Islet of Langerhans (tissue), 1 donor: Measurements from ENCODE around the gene KRTAP5-1.

Source experiments
- FAIRE-seq: peaks from one replicate; lab custom pipeline; 2011; peaks lifted over from hg19 to GRCh38; lab: Jason Lieb, UNC

Gene KRTAP5-1

DNA sequence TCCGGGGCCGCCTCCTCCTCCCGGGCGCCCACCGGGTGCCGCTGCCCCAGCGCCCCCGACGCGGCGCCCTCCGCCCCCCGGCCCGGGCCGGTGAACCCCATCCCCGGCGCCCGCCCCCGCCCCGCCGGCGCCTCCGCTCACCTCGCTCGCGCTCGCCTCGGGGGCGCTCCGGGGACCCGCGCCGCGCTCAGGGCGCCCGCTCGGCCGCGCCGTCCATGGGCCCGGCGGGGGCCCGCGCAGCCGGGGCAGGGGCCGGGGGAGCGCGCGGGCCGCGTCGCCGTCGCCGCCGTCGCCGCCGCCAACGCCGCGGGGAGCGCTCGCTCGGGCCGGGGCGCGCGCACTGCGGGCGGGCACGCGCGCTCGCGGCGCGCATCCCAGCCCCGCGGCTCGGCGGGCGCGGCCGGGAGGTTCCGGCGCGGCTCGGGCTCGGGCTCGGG is 13.3 kb downstream of the KRTAP5-1 start:
- no peak for FAIRE-seq

DNA sequence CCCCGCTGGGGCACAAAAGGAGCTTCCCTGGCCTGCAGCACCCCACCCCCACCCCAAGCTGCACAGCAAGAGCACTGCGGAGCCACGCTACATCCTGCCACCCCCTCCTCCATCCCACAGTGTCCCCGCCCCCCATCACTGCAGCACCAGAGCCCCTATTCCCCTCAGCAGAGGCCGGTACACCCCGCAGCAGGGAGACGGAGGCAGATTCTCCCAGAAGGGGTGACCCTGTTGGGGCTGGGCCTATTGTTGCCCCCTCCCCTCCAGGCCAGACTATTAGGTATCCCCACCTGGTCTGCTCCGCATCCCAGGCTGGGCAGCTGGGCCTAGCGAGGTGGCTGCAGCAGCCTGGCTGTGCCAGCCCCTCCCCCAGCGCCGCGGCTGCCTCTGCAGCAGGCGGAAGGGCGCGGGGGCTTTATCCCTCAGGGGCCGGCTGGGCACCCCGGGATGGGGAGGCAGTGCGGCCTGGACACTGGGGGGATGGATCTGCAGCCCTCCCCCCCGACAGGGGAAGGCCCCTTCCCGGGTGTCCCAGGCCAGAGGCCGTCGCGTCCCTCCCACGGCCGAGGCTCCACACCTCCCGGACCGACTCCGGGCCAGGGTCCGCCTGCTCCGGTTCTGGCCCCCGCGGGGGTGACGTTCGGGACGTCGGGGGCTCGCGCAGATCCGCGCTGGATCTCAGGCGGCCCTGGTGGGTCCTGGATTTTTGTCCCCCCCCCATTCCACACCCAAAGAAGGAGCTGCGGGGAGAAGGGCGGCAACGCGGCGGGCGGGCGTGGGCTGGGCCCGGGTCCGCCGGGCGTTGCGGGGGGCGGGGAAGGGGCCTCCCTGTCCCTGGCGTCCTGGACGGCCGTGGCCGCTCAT is 14.0 kb downstream of the KRTAP5-1 start:
- FAIRE-seq: no peak

DNA sequence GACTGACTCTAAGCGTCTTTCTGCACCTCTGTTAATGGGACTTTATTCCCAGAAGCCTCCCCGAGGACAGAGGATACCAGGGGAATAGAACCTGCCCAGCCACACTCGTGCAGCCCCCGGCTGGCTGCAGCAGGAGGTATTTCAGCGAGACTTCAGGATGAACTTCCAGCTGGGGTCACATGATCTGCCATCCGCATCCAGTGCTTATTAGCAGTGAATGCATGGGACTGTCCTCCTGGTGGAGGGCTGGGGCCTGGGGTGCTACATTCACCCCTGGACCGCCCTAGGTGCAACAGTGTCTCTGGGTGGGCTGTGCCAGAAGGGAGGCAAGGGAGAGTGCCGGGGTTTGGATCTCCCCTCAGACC is 14.6 kb downstream of the KRTAP5-1 start:
- no peak for FAIRE-seq

DNA sequence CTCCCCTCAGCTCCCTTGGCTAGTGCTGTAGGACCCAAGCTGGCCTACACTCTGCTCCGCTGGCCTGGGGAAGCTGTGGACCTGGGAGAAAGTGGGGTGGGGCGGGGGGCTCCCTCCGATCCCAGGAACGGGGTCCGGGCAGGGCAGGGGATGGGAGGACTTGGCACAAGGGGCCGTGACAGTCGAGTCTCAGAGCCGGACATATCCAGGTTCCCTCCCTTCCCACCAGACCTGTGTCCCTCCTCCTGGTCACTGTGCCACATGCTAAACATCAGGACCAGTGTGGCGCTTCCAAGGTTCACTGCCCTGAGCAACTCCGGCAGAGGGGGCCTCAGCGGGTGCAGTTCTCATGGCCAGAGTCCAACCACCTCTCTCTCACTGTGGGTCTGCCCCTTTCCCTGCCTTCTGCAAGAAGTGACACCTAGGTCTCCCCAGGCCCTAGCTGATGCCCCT is 15.1 kb downstream of the KRTAP5-1 start:
- FAIRE-seq: no peak

DNA sequence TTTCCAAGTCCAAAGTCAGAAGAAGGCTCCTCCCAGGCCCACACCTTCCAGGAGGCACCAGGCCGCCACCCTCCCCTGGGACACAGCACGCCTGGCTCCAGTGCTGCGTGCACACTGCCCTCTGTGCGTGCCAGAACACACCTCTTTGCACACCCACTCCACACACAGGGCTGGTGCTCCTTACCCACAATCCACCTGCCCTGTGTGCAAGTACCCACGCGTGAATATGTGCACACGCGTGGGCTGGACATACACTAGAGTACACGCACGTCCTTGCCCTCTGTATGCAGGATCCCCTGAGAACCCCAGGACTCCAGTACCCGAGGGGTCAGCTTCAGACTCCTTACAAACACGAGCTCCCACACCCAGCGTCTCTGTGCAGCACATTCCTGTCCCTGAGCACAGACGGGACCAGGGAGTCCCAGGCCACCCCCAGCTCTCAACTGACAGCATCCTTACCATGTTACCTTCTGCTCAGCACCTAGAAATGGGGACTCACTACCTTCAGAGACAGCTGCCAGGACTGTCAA is 15.8 kb downstream of the KRTAP5-1 start:
- FAIRE-seq: no peak

DNA sequence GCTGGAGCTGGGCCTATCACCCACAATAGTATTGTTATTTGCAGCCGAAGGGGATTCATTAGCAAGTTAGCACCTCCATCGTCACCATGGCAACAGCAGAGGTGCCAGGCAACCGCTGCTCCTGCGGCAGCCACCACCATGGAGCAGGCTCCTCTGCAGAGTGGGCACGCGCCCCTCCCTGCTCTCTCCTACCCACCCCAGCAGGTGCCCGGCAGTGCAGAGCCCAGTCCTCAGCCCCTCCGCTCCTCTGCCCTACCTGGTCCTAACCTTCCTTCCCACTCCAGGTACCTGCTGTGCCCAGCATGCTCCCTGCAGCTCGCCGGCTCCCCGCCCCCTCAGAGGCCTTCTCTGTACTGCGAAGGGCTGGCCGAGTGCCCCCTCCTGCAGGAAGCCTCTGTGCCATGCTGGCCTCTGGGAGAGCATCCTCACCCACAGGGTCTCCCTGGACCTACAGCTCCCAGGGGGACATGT is 16.6 kb downstream of the KRTAP5-1 start:
- no peak for FAIRE-seq

DNA sequence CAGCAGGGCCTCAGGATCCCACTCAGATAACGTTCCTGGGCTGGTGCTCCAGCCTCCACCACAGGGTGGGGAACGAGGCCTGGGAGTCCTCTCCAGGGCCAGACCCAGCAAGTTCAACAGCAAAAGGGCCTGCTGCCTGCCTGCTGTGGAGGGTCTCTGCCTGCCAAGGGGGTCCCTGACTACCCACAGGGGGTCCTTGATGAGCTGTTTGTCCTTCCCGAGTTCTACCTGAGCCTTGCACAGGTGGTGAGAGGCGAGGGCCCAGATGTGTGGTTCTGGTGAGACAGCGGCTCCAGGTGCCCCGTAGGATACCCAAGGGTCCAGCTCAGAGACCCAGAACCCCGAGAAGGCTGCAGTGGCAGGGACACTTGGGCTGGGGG is 17.4 kb downstream of the KRTAP5-1 start:
- FAIRE-seq: no peak

DNA sequence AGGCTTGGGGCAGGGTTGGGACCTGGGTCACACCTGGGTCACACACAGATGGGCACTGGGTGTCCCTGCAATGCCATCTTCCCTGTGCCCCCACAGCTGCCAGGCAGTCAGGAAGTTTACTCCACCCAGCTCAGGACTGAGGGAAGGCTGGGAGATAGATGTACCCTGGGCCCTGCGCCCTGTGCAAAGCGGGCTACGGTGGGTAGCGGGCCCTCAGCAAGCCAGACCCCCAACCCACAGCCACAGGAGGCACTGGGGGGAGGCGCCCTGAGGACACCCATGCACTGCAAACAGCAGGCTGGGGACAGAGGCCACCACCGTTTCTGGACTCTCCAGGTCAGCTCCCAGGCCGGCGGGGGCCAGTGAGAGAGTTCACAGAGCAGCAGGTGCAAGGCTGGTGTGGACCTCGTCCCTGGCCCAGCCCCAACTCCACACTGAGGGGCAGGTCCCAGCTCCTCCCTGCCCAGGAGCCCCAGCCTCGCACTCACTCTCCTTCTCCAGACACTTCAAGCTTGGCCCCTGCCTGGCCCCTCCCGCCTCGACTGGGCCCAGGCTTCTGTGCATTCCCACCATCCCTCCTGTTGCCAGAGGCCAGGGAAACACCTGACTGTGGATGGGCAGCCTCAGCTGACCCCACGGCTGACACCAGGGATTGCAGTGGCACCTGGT is 17.9 kb downstream of the KRTAP5-1 start:
- no peak for FAIRE-seq

DNA sequence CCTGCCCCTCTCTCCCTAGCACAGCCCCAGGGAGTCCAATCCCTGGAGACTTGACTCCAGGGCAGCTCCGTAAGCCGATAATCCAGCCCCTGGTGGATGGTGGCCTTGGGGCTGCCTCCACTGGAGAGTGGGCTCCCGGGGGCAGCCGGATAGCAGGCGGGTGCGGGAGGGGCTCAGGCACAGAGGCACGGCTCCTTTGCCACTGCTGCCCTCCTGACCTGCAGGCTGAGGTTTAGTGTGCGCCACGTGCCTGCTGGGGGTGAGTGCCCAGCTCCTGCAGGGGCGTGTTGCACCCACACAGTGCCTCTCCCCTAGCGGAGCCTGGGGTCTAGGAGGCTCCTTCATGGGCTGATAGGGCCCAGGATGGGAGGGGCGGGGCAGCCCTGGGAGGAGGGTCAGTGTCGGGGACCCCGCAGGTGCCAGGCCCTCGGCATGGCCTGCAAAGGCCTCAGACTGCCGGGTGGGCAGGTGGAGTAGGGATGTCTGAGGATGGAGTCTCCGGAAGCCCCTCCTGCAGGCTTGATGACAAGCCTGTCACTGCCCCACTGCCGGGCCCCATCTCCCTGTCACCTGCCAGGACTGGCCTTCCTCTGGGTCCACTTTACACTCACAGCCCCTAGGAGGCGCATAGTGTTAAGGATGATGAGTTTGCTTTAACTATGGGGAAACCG is 18.6 kb downstream of the KRTAP5-1 start:
- FAIRE-seq: no peak

DNA sequence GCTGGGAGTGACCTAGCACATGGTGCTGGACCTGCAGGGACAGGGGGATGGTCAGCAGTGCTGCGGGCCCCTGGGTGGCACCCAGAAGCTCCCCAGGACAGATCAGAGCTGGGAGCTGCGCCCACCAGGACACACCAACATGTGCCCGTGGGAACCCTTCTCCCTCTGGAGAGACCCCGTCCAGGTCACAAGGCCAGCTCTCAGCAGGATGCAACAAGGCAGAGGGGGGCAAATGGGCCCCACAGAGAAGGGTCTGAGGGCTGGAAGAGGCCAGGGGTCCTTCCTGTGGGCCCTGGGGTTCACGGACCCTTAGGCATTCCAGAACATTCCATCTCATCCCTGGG is 19.2 kb downstream of the KRTAP5-1 start:
- no peak for FAIRE-seq

DNA sequence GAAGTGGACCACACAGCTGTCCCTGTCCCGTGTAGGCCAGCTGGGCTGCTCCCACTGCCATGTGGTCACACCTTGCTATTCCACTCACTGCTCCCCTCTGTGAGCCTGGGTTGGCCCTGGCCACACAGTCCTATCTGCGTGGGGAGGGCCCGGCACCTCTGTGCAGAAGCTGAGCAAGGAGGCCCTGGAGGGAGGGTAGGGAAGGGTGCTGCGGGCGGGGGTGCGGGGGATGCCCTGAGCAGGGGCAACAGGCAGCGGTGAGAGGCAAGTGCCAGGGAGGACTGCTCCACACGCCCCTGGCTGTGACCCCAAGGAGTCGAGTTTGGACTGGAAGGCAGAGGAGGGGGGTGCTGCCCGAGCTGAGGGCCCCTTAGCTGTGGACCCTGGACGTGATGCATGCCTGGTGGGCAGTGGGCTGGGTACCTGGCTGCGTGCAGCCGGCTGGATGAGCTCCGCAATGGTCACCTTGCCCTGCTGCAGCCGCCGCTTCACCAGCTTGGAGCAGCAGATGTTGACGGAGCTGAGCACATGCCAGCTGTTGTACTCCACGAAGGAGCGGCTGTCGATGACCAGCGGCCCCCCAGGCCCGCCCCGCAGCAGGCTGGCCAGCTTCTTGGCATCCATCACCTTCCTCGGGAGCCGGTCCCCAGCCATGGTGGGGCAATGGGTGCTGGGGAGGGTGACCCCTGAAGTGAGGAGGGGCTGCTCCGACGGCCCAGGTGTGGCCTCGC is 19.7 kb downstream of the KRTAP5-1 start:
- no peak for FAIRE-seq

DNA sequence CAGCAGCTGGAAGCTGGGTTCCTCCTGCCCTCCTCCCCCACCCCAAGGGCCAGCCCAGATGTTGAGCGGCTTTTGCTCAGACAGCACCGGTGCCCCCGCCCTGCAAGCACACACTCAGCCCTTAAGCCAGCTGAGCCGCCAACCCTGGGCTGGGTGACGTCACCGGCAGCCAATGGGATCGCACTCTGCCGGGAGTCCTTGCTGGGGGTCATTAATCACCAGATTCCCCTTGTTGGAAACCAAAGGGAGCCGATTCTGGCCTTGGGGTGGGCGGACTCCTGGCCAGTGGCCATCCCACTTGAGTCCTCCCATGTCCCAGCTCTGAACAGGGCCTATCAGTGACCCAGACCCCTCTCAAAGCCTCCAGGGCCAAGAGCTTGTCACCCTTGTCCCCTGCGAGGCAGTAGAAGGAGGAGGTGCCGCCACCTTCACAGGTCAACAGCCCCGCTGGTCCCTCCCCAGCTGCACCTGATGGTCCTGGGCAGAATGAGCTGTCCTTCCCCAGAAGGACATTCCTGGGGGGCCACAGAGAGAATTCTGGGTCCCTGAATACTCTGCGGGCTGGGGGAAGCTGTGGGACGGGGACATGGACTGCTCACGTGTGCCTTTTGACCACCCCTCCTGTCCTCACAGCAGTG is 20.4 kb downstream of the KRTAP5-1 start:
- no peak for FAIRE-seq

DNA sequence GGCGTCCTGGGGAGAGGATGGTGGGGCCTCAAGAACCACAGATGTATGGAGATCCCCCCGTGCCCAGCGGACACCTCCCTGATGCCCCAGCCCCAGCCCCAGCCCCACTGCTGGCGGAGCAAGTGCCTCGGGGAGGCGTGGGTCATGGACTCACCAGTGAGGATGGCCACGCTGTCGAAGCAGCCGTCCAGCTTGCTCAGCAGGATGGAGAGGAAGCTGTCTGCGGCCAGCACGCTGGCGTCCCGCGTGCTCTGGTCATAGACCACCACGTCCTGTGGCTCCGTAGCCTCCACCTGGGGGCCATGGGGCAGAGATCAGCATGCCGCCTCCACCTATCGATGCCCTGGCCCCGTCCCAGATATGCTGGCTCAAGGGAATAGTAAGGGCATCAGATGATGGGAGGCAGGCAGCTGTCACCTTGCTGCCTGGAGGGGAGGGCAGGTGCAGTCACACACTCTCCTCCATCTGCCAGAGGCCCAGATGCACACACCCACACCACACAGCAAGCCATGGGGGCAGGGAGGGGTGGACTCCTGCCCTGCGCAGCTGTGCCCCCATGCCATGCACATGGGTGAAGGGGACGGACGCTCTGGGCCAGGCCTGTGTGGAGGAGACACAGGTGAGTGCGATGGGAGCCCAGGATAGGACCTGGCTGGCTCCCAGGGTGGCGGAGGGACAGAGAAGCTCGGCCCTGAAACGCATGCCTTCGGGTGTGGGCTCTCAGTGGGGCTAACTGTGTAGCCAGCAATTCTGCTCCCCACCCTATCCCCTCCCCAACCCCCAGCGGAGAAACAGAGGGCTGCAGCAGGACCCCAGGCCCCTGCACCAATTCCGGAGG is 21.2 kb downstream of the KRTAP5-1 start:
- FAIRE-seq: no peak

DNA sequence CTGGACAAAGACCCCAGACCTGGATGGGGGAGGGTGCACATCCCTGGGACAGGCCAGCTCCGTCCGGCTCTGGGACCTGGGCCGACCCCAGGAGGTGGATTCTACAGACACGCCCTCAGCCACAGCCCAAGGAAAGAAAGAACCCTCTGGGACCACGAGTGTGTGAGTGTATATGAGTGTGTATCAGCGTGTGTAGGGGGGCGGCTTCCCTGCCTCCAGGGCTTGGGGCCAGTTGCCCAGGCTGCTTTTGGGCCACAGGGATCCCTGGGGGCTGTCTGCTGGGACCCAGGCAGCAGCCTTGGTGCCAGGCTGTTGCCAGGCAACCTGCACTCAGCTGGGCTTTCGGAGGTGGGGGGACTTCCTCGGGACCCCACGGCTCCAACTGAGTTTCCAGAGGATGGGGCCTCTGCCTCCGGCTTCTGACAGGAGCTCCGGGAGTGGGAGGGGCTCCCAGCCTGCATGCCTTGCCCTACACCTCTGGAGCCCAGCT is 21.9 kb downstream of the KRTAP5-1 start:
- FAIRE-seq: no peak

DNA sequence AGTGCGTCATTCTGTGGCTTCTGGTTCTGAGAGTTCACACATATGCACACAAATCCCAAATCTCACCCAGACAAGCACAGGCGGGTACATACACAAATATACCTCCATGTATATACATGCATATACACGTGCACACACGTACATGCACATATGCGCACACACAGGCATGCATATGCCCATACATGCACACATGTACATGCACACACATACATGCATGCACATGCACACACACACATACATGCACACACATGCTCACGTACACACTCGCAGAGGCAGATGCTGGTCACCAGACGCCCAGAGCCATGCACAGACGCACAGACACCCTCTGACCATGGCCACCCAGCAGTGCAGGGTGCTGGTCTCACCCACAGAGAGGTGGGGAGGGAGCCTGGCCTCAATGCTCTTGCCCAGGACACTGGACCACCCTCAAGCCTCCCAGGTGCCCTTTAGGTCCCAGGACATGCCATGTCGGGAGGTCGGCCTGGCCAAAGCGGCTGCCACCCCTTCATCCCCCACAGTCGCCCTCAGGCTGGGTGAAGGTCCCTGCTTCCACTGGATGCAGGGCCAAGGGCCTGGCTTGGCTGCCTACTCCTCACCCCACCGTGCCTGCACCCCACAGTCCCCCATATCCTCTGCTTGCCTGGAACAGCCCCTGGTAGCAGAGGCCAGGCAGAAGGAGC is 22.5 kb downstream of the KRTAP5-1 start:
- no peak for FAIRE-seq

DNA sequence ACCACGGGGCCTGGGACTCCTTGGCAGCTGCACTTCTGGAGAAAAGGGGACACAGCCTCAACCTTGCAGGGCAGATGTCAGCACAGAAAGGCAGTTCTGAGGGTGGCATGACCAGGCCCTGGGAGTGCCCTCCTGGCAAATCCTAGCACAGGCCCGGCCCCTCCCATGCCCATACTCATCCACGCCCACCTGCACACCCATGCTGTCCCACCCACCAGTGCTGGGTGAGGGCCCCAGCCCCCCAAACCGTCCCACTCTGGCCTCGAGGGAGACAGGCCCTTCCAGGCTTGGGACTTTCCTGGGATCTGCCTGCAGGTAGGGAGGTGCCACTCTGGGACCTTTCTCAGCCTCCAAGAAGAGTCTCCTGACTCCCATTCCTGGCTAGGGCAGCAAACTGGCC is 23.1 kb downstream of the KRTAP5-1 start:
- FAIRE-seq: no peak

DNA sequence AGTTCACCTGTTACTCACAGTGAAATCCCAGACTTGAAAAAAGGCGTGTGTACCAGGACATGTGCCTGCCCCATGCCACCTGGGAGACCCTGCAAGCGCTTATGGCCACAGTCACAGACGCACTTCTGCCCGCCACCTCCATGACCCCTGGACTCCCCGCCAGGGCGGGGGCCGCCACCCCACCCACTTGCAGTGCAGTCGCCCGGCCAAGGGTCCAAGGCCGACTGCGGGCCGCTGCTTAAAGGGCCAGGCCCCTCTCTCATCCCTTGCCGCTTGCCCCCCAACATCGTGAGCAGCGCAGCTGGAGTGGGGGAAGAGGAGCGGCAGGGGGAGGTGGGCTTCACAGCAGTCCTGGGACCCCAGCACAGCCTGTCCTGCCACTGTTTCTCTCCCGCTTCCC is 23.8 kb downstream of the KRTAP5-1 start:
- FAIRE-seq: no peak

DNA sequence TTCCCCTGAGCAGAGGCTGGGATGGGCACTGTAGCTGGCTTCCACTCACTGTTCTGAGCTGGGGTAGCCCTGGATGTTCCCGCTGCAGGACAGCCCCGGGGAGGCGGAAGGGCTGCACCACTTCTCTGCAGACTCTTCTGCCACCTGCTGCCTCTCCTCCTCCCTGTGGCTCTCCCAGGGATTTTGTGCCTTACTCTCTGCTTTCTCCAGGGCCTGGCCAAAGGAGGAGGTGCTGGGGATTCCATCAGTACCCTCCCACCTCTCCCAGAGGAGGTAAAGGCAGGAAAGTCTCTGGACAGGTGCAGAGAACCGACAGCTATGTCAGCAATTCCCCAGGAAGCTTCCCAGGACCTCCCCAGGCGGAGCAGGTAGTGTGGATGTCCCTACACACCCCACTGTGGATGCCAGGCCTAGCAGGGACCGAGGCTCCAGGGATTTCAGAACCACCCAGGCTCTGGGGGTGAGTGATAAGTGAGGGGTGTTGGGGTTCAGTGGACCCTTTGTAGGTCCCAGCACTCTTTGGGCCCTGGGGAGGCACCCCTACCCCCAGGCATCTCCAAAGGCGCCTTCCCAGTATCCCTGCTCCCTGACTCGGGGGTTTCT is 24.3 kb downstream of the KRTAP5-1 start:
- no peak for FAIRE-seq

DNA sequence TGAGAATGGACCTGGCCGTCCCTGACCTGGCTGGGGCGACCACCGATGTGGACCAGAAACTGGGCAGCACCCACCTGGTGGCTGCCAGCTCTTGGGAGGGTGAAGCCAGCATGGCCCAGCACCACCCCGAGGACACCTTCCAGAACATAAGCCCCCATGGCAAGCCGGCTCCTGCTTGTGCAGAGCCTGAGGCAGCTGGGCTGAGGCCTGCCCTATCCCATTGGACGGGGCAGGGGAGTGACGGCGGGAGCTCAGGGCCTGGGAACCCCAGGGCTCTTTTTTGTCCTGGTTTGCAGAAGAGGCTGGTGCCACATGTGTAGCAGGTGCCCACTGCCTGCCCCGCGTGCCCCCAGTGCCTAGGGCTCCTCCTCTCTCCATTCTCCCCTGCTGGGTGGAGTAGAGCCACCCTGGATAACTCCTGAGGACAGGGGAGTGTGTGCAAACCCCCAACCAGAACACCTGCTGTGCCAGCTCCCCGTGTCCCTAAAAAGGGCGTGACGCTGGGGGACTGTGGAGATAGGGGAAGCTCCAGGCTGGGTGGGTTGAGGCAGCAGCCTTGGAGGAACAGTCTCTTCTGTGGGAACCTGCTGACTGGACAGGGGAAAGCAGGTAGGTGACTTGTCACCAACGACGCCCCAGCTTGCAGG is 25.0 kb downstream of the KRTAP5-1 start:
- FAIRE-seq: no peak
